ENCODE results near the gene CARD19.
"Not testable (repeated sequence)": the region's sequence is repeated elsewhere in the genome, so short reads cannot be mapped to it uniquely, and the experiment has no call there.

Gene CARD19

DNA sequence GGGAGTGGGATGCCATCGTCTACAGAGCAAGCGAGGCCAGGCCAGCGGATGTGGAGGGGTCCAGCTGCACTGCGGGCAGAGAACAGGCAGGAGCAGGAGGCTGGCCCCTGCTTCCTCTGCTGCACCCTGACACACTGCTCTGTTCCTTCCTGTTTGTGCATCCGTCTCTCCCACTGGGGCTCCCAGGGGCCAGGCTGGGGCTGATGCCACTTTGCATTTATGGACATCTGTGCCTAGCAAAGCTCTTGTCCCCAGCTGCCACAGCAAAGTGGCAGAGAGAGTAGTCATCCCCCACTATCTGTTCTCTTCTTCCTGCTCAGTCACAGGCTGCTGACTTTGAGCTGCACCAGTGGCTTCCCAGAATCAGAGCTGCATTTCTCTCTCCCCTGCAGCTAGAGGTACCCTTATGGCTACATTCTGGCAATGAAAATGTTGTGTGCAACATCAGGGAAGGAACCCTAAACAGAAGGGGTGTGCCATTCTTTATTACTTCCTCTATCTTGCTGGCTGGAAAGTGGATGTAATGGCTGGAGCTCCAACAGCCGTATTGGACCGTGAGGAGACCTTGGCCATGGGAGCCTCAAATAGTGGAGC, 42.3 kb downstream of the CARD19 start:
- no peak for TF ChIP-seq POLR2A (IDR thresholded peaks at IDR 0.05; ENCODE audit: low read depth, low read length)
- DNase-seq (ENCODE audit: insufficient read length, low spot score), result no peak
- no peak for FAIRE-seq

GRCh38 chr9:93139365-93140182, 43.6 kb downstream of the CARD19 start:
- no peak for TF ChIP-seq POLR2A (IDR thresholded peaks at IDR 0.05; ENCODE audit: low read depth, low read length)
- no peak for FAIRE-seq
- DNase-seq (ENCODE audit: insufficient read length, low spot score), result no peak

DNA sequence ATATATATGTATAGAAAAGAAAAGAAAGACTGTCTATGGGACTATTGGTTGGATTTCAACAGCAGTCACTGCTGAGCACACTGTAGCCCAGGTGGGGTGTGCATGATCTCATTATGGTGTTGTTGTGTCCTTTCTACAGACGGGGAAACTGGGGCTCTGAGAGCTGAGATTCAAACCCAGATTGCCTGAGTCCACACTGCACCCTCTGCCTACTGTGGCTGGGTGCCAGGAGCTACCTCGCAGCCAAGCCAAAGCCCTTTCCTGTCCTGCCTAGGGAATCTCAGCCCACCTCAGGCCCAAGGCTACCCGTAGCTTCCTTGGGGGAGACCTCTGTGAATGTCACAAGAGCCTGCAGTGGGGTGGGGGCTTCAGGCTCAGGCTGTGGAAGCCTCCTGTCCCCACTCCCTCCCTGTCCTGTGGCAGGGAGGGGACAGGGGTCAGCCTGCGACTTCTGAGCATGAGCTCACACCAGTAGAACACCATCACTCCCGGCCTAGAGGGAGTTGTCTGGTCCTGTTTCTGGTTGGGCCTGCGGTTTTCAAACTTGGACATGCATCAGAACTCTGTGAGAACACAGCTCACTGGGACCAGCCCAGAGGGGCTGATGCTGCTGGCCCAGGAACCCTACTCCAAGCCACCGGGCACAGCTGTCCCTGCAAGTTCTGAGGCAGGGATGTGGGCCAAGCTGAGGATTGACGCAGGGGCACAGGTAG, 45.9 kb downstream of the CARD19 start:
- DNase-seq (ENCODE audit: insufficient read length, low spot score) (no peak), FAIRE-seq (no peak)
- TF ChIP-seq POLR2A (IDR thresholded peaks at IDR 0.05; ENCODE audit: low read depth, low read length), result no peak

- FAIRE-seq (peak; percentile 62), DNase-seq (ENCODE audit: insufficient read length, low spot score) (no peak)
- TF ChIP-seq POLR2A (IDR thresholded peaks at IDR 0.05; ENCODE audit: low read depth, low read length), result no peak
These were observed 48.0 kb downstream of the CARD19 start for GRCh38 chr9:93143830-93144530.

- FAIRE-seq; DNase-seq (ENCODE audit: insufficient read length, low spot score): not testable (repeated sequence)
These were observed 50.7 kb downstream of the CARD19 start for GRCh38 chr9:93146696-93147095.

- no peak for FAIRE-seq
- no peak for TF ChIP-seq POLR2A (IDR thresholded peaks at IDR 0.05; ENCODE audit: low read depth, low read length)
- no peak for DNase-seq (ENCODE audit: insufficient read length, low spot score)
These were observed 51.6 kb downstream of the CARD19 start for GRCh38 chr9:93147632-93148031.

GRCh38 chr9:93148721-93149120, 52.7 kb downstream of the CARD19 start:
- no peak for TF ChIP-seq POLR2A (IDR thresholded peaks at IDR 0.05; ENCODE audit: low read depth, low read length)
- DNase-seq (ENCODE audit: insufficient read length, low spot score), result no peak
- no peak for FAIRE-seq

DNA sequence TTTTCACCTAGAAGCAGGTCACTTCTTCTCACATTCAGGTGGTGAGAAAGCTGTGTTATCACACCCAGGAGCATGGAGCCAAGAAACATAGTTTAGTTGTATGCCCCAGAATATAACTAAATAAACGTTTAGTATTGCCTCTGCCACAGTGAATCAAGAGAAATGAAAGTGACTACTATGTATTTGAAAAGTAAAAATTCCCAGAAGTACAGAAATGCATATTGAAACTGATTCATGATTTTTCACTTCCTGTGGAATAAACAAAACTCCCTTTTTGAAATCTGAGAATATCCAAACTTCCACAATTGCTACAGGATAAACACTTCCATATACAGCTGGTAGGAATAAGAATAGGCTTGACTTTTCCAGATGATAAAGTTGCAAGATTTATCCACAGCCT, 53.3 kb downstream of the CARD19 start:
- FAIRE-seq, result no peak
- no peak for DNase-seq (ENCODE audit: insufficient read length, low spot score)
- no peak for TF ChIP-seq POLR2A (IDR thresholded peaks at IDR 0.05; ENCODE audit: low read depth, low read length)

- TF ChIP-seq POLR2A (IDR thresholded peaks at IDR 0.05; ENCODE audit: low read depth, low read length), result no peak
- FAIRE-seq, result no peak
- no peak for DNase-seq (ENCODE audit: insufficient read length, low spot score)
These were observed 55.2 kb downstream of the CARD19 start for GRCh38 chr9:93151097-93151784.

GRCh38 chr9:93154293-93154903, 58.4 kb downstream of the CARD19 start:
- no peak for TF ChIP-seq POLR2A (IDR thresholded peaks at IDR 0.05; ENCODE audit: low read depth, low read length)
- DNase-seq (ENCODE audit: insufficient read length, low spot score) (peak; percentile 44), FAIRE-seq (peak; percentile 78)

GRCh38 chr9:93155716-93156474, 59.9 kb downstream of the CARD19 start:
- DNase-seq (ENCODE audit: insufficient read length, low spot score) (no peak), FAIRE-seq (no peak)
- TF ChIP-seq POLR2A (IDR thresholded peaks at IDR 0.05; ENCODE audit: low read depth, low read length), result no peak

GRCh38 chr9:93156475-93157008, 60.5 kb downstream of the CARD19 start:
- no peak for TF ChIP-seq POLR2A (IDR thresholded peaks at IDR 0.05; ENCODE audit: low read depth, low read length)
- FAIRE-seq (no peak), DNase-seq (ENCODE audit: insufficient read length, low spot score) (no peak)

Data from H54 (cell line).